HG02623 (cell line): Measurements from ENCODE around the gene EXOC6B.

Source experiments
- ATAC-seq: cut with Tn5 transposase; IDR thresholded peaks from one replicate; pipeline ENCODE4 v1.9.1; 2021; ENCODE audit warnings: moderate library complexity; ENCODE audit not compliant: unreplicated experiment

The EXOC6B gene

GRCh38 chr2:72183016-72183415 lies 642.8 kb downstream of the EXOC6B start:
- no peak for ATAC-seq

GRCh38 chr2:72182547-72182946 lies 643.3 kb downstream of the EXOC6B start:
- ATAC-seq, result no peak

GRCh38 chr2:72181616-72182015 lies 644.2 kb downstream of the EXOC6B start:
- no peak for ATAC-seq

GRCh38 chr2:72180351-72180750 lies 645.5 kb downstream of the EXOC6B start:
- no peak for ATAC-seq

- no peak for ATAC-seq
These were observed 647.3 kb downstream of the EXOC6B start for GRCh38 chr2:72178551-72178950.

- no peak for ATAC-seq
These were observed 649.6 kb downstream of the EXOC6B start for GRCh38 chr2:72176281-72176680.

- no peak for ATAC-seq
These were observed 650.2 kb downstream of the EXOC6B start for GRCh38 chr2:72175636-72176035.

- ATAC-seq, result no peak
These were observed 652.1 kb downstream of the EXOC6B start for GRCh38 chr2:72173640-72174321.

- ATAC-seq, result no peak
These were observed 653.4 kb downstream of the EXOC6B start for GRCh38 chr2:72172478-72172877.

- no peak for ATAC-seq
These were observed 659.6 kb downstream of the EXOC6B start for GRCh38 chr2:72166279-72166678.

GRCh38 chr2:72165792-72166191 lies 660.0 kb downstream of the EXOC6B start:
- no peak for ATAC-seq

GRCh38 chr2:72162574-72162973 lies 663.3 kb downstream of the EXOC6B start:
- no peak for ATAC-seq

GRCh38 chr2:72159211-72159993 lies 666.4 kb downstream of the EXOC6B start:
- ATAC-seq, result no peak

GRCh38 chr2:72157871-72158771 lies 667.7 kb downstream of the EXOC6B start:
- no peak for ATAC-seq

GRCh38 chr2:72156872-72157271 lies 669.0 kb downstream of the EXOC6B start:
- no peak for ATAC-seq

GRCh38 chr2:72155737-72156136 lies 670.1 kb downstream of the EXOC6B start:
- ATAC-seq, result no peak

- no peak for ATAC-seq
These were observed 670.7 kb downstream of the EXOC6B start for GRCh38 chr2:72155151-72155550.

- ATAC-seq, result no peak
These were observed 671.4 kb downstream of the EXOC6B start for GRCh38 chr2:72154386-72154975.

GRCh38 chr2:72153924-72154323 lies 671.9 kb downstream of the EXOC6B start:
- ATAC-seq, result no peak

GRCh38 chr2:72153026-72153791 lies 672.6 kb downstream of the EXOC6B start:
- ATAC-seq, result no peak
